Endothelial cell of umbilical vein (primary cell): Measurements from ENCODE around the gene ASIC4.

Experiments
- EZH2 ChIP-seq: IDR thresholded peaks from 2 replicates; pipeline ENCODE4 v1.6.1; 2012; ENCODE audit warnings: borderline replicate concordance, low read depth, mild to moderate bottlenecking, moderate library complexity, low read length, inconsistent platforms; ENCODE audit not compliant: severe bottlenecking
- GATA2 ChIP-seq: IDR thresholded peaks from 2 replicates; pipeline ENCODE4 v1.7.0; 2011; ENCODE audit warnings: low read depth, mild to moderate bottlenecking, moderate library complexity, mixed read lengths, low read length; ENCODE audit not compliant: insufficient read length, insufficient read depth
- MYC ChIP-seq: IDR thresholded peaks from one replicate; pipeline ENCODE4 v1.6.1; 2011; ENCODE audit warnings: mild to moderate bottlenecking, low read depth, low read length
- POLR2A ChIP-seq: IDR thresholded peaks from 2 replicates; pipeline ENCODE4 v1.6.1; 2012; ENCODE audit warnings: low read depth, mild to moderate bottlenecking, control low read depth, low read length
- POLR2AphosphoS5 ChIP-seq: IDR thresholded peaks from 2 replicates; pipeline ENCODE4 v1.6.1; 2012; ENCODE audit warnings: low read depth, mild to moderate bottlenecking, control low read depth, low read length, moderate library complexity; ENCODE audit not compliant: insufficient read depth
- TF ChIP-seq, protein P1 (sequence below), 2 donors: IDR thresholded peaks; 1 replicate in 1 of 2; 2 replicates in 1 of 2; pipeline ENCODE4 v1.5.1; 2011; ENCODE audit warnings: low read length in 2 of 2, mild to moderate bottlenecking in 2 of 2, moderate library complexity in 2 of 2, control low read depth in 1 of 2, inconsistent platforms in 1 of 2, low read depth in 1 of 2; ENCODE audit not compliant: insufficient read depth in 1 of 2; ENCODE audit errors: extremely low read depth in 1 of 2

DNA sequence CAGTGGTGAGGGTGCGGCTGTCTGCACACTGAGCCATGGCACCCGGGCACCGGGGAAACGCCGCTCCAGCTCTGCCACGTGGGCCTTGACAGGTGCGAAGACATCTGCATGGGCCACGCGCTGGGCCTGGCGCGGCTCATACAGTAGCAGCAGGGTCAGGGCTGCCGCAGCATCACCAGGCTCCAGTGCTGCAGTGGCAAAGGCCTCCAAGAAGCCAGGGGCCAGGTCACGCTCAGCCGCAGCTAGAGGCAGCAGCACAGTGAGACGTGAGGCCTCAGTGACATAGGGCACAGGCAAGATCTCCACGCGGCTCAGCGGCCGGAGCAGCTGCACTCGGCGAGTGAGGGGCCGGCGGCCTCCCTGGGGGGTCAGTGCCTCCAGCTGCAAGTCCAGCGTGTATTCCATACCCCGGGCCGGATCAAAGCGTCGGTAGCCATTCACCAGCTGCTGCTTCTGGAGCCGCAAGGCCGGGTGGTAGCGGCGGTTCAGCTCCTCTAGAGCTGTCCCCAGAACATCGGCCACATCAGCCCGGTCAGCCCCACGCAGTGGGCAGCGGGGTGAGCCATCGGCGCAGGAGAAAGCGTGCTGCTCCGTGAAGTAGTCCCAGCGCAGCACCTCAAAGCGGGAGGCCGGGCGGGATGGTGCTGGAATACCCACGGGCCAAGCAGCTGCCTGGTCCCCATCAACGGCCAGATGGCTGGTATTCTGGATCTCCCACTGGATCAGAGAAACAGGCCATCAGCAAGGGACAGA, 25.8 kb downstream of the ASIC4 start:
- TF ChIP-seq, protein P1, sequence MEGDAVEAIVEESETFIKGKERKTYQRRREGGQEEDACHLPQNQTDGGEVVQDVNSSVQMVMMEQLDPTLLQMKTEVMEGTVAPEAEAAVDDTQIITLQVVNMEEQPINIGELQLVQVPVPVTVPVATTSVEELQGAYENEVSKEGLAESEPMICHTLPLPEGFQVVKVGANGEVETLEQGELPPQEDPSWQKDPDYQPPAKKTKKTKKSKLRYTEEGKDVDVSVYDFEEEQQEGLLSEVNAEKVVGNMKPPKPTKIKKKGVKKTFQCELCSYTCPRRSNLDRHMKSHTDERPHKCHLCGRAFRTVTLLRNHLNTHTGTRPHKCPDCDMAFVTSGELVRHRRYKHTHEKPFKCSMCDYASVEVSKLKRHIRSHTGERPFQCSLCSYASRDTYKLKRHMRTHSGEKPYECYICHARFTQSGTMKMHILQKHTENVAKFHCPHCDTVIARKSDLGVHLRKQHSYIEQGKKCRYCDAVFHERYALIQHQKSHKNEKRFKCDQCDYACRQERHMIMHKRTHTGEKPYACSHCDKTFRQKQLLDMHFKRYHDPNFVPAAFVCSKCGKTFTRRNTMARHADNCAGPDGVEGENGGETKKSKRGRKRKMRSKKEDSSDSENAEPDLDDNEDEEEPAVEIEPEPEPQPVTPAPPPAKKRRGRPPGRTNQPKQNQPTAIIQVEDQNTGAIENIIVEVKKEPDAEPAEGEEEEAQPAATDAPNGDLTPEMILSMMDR (IDR thresholded peaks at IDR 0.05; ENCODE audit: extremely low read depth in 1 of 2, insufficient read depth in 1 of 2, low read depth in 1 of 2, low read length in 2 of 2) = no peak
- TF ChIP-seq POLR2AphosphoS5 = no peak
- TF ChIP-seq EZH2 = no peak
- no peak for TF ChIP-seq POLR2A
- TF ChIP-seq MYC = no peak
- no peak for TF ChIP-seq GATA2
